Gastrocnemius medialis (tissue), 4 donors: ENCODE data around the gene RTN4RL1. TPM values are rescaled to one million over a fixed set of nuclear protein-coding genes. Genes with fewer than 3 reads are reported as not detected.
A peak's percentile ranks its signal among the peaks of the same experiment; 100 is the strongest.

Experiments
- ATAC-seq, 2 donors: fragments of 150-250 bp; one replicate each; pipeline ENCODE4 v1.9.1; 2016
- DNase-seq, 2 donors: peaks; one replicate each; pipeline ENCODE4 v3.0.0-alpha.2; 2019
- H3K27ac ChIP-seq, 4 donors: fragments of 200-600 bp; sonication (generic); 1 replicate in 1 of 4; 2 replicates in 3 of 4; pipeline ENCODE4 v1.5.1; 2016 to 2018; ENCODE audit warnings: mild to moderate bottlenecking in 2 of 4, moderate library complexity in 1 of 4
- H3K27me3 ChIP-seq, 3 donors: fragments of 200-600 bp; sonication (generic) in 2 of 3; 1 replicate in 1 of 3; 2 replicates in 2 of 3; pipeline versions ENCODE4 v1.5.1 to v1.6.0; 2016 to 2019; ENCODE audit warnings: mild to moderate bottlenecking in 1 of 3, moderate library complexity in 1 of 3
- H3K36me3 ChIP-seq, 2 donors: fragments of 200-600 bp; sonication (generic) in 1 of 2; one replicate each; pipeline ENCODE4 v1.5.1; 2017 to 2018
- H3K4me1 ChIP-seq, 2 donors: fragments of 200-600 bp; sonication (generic) in 1 of 2; one replicate each; pipeline ENCODE4 v1.5.1; 2016 to 2017; ENCODE audit warnings: mild to moderate bottlenecking in 2 of 2
- H3K4me3 ChIP-seq, 4 donors: fragments of 200-600 bp; sonication (generic) in 3 of 4; 1 replicate in 1 of 4; 2 replicates in 3 of 4; pipeline ENCODE4 v1.5.1; 2016 to 2019; ENCODE audit warnings: mild to moderate bottlenecking in 2 of 4
- H3K9me3 ChIP-seq, 3 donors: fragments of 200-600 bp; sonication (generic) in 2 of 3; 1 replicate in 1 of 3; 2 replicates in 2 of 3; pipeline ENCODE4 v1.5.1; 2016 to 2019
- POLR2A ChIP-seq, 2 donors: fragments of 450-650 bp; IDR thresholded peaks; one replicate each; pipeline ENCODE4 v1.6.1; 2017; ENCODE audit warnings: antibody characterized with exemption in 2 of 2, mild to moderate bottlenecking in 2 of 2, moderate library complexity in 2 of 2
- in situ Hi-C, 4 donors: fragments of 200-750 bp; cut with MboI; loops; one replicate each; pipeline versions ENCODE4 v1.15.0 to v1.8.0; 2017; ENCODE audit warnings: low sequenced_read_pairs in 4 of 4
- intact Hi-C: fragments of 100-400 bp; cut with DNase I; formaldehyde crosslinking; loops from one replicate; pipeline ENCODE4 v1.15.1; 2023; ENCODE audit warnings: low total_unique reads
- total RNA-seq, 4 donors: library from RNA; depleted of rRNA; stranded (reverse); fragments of >200 nt; gene quantifications; one replicate each; pipeline versions ENCODE4 v1.1.0 to v1.2.3, GENCODE V29; 2016
- TF ChIP-seq, protein P1 (sequence below), 5 experiments: fragments of 450-650 bp in 3 of 5; fragments of 200-600 bp in 2 of 5; sonication (generic) in 2 of 5; IDR thresholded peaks in 4 of 5; conservative IDR thresholded peaks in 1 of 5; 1 replicate in 4 of 5; 2 replicates in 1 of 5; pipeline ENCODE4 v1.5.1; 2016 to 2019; ENCODE audit warnings: antibody characterized with exemption in 5 of 5, mild to moderate bottlenecking in 3 of 5, moderate library complexity in 3 of 5

RTN4RL1 gene
- total RNA-seq, 4 donors from 2014 or later: 0.31 to 1.7 (median 1.2) TPM

- H3K27me3 ChIP-seq: no peaks in the 10 kb centered on the region
Measured at GRCh38 chr17:2023256-2023655, 1.9 kb downstream of the RTN4RL1 start.

GRCh38 chr17:2022647-2023240, 2.4 kb downstream of the RTN4RL1 start:
- Histone ChIP-seq H3K4me3 (no peak overlapping the region), H3K27me3 (no peaks in the 10 kb centered on the region), H3K9me3 (no peaks in the 10 kb centered on the region), H3K4me1 (peaks cover 12 to 21% of the 10 kb centered on the region in 2 donors), H3K36me3 (no peaks in the 10 kb centered on the region), H3K27ac (no peak overlapping the region)
- ATAC-seq (no peak), DNase-seq (no peak)
- in situ Hi-C loops (loop anchor here in 2 of 4 donors (10.0 kb wide), 2 partner anchors 108 to 118 kb away; no protein-coding TSS in a partner anchor), intact Hi-C loops (no loop called here)
- TF ChIP-seq, protein P1, sequence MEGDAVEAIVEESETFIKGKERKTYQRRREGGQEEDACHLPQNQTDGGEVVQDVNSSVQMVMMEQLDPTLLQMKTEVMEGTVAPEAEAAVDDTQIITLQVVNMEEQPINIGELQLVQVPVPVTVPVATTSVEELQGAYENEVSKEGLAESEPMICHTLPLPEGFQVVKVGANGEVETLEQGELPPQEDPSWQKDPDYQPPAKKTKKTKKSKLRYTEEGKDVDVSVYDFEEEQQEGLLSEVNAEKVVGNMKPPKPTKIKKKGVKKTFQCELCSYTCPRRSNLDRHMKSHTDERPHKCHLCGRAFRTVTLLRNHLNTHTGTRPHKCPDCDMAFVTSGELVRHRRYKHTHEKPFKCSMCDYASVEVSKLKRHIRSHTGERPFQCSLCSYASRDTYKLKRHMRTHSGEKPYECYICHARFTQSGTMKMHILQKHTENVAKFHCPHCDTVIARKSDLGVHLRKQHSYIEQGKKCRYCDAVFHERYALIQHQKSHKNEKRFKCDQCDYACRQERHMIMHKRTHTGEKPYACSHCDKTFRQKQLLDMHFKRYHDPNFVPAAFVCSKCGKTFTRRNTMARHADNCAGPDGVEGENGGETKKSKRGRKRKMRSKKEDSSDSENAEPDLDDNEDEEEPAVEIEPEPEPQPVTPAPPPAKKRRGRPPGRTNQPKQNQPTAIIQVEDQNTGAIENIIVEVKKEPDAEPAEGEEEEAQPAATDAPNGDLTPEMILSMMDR (IDR thresholded peaks at IDR 0.05 in 4 of 5, conservative IDR thresholded peaks at IDR 0.05 in 1 of 5): no peak
- TF ChIP-seq POLR2A (IDR thresholded peaks at IDR 0.05): no peak

More at GRCh38 chr17:2023256-2023655, 1.9 kb downstream of the RTN4RL1 start:
- peak overlapping the region in 1 of 4 donors; percentile 62 for H3K4me3 ChIP-seq
- H3K27ac ChIP-seq: no peak overlapping the region
- peaks cover 12 to 21% of the 10 kb centered on the region in 2 donors for H3K4me1 ChIP-seq
- H3K9me3 ChIP-seq: no peaks in the 10 kb centered on the region
- DNase-seq (no peak), ATAC-seq (no peak)
- no peak for TF ChIP-seq POLR2A (IDR thresholded peaks at IDR 0.05)
- TF ChIP-seq, protein P1 (IDR thresholded peaks at IDR 0.05 in 4 of 5, conservative IDR thresholded peaks at IDR 0.05 in 1 of 5): no peak
- in situ Hi-C loops: loop anchor here in 2 of 4 donors (10.0 kb wide), 2 partner anchors 108 to 118 kb away; no protein-coding TSS in a partner anchor
- no peaks in the 10 kb centered on the region for H3K36me3 ChIP-seq
- intact Hi-C loops: no loop called here

- Histone ChIP-seq H3K4me3 (no peak overlapping the region), H3K27me3 (no peaks in the 10 kb centered on the region), H3K9me3 (no peaks in the 10 kb centered on the region), H3K4me1 (peaks cover 12 to 14% of the 10 kb centered on the region in 2 donors), H3K36me3 (no peaks in the 10 kb centered on the region), H3K27ac (no peak overlapping the region)
- in situ Hi-C loops (loop anchor here in 2 of 4 donors (10.0 kb wide), 2 partner anchors 106 to 116 kb away; no protein-coding TSS in a partner anchor), intact Hi-C loops (no loop called here)
- no peak for DNase-seq
- ATAC-seq: no peak
- TF ChIP-seq, protein P1 (IDR thresholded peaks at IDR 0.05 in 4 of 5, conservative IDR thresholded peaks at IDR 0.05 in 1 of 5): no peak
- no peak for TF ChIP-seq POLR2A (IDR thresholded peaks at IDR 0.05)
Measured at GRCh38 chr17:2020721-2021120, 4.4 kb downstream of the RTN4RL1 start.

DNA sequence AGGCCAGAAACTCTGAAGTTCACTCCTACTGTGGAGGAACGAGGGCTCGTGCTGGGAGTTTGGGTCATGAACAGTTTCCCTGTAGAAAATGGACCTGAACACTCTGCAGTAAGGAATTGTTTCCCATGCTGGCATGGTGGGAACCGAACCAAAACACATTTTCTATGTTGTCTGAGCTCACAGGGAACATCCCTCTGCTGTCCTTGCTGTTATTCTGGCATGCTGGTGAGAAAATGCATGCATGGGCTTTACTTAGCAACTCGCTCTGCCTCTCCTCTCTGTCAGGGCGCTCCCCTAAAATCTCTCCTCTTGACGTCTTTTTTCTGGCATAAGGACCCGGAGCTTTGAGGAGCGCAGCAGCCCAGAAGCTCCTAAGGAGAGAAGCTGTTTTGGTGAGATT, 5.4 kb downstream of the RTN4RL1 start:
- Histone ChIP-seq H3K27me3 (no peaks in the 10 kb centered on the region), H3K36me3 (no peaks in the 10 kb centered on the region), H3K27ac (no peak overlapping the region), H3K4me1 (peaks cover 10 to 12% of the 10 kb centered on the region in 2 donors), H3K4me3 (no peak overlapping the region), H3K9me3 (no peaks in the 10 kb centered on the region)
- ATAC-seq (no peak), DNase-seq (no peak)
- in situ Hi-C loops: loop anchor here in 2 of 4 donors (10.0 kb wide), 2 partner anchors 105 to 115 kb away; no protein-coding TSS in a partner anchor
- TF ChIP-seq, protein P1 (IDR thresholded peaks at IDR 0.05 in 4 of 5, conservative IDR thresholded peaks at IDR 0.05 in 1 of 5): no peak
- no peak for TF ChIP-seq POLR2A (IDR thresholded peaks at IDR 0.05)
- intact Hi-C loops: no loop called here
